Natural killer cell (primary cell): ENCODE data around the gene MIOX. TPM values are rescaled to one million over a fixed set of nuclear protein-coding genes. Genes with fewer than 3 reads are reported as not detected.

ENCODE experiments used
- ATAC-seq, 3 donors: fragments of 150-1000 bp in 2 of 3; fragments of 200-7000 bp in 1 of 3; cut with Tn5 transposase; 1 replicate in 1 of 3; 2 replicates in 2 of 3; pipeline ENCODE4 v1.10.0; 2021; ENCODE audit warnings: mild to moderate bottlenecking in 2 of 3, moderate library complexity in 2 of 3
- DNase-seq, 2 donors: peaks; one replicate each; pipeline versions ENCODE4 v3.0.0 to v3.0.0-alpha.2; 2013 to 2021; ENCODE audit warnings: mixed read lengths in 1 of 2
- H3K27ac ChIP-seq: one replicate; pipeline ENCODE4 v1.5.1; 2013; ENCODE audit warnings: mild to moderate bottlenecking, low read length
- H3K27me3 ChIP-seq: one replicate; pipeline ENCODE4 v1.6.1; 2013; ENCODE audit warnings: low read length; ENCODE audit not compliant: control insufficient read depth, insufficient read depth
- H3K36me3 ChIP-seq: one replicate; pipeline ENCODE4 v1.6.1; 2013; ENCODE audit warnings: low read length; ENCODE audit not compliant: control insufficient read depth, insufficient read depth
- H3K4me1 ChIP-seq: one replicate; pipeline ENCODE4 v1.6.1; 2013; ENCODE audit warnings: low read length; ENCODE audit not compliant: control insufficient read depth, insufficient read depth
- H3K4me3 ChIP-seq: one replicate; pipeline ENCODE4 v1.5.1; 2013; ENCODE audit warnings: low read length
- H3K9me3 ChIP-seq: one replicate; pipeline ENCODE4 v1.6.1; 2013; ENCODE audit warnings: low read length; ENCODE audit not compliant: control insufficient read depth, insufficient read depth
- H3K27ac Mint-ChIP-seq, 2 donors: one replicate each; pipeline ENCODE4 v1.8.0; 2022; ENCODE audit warnings: mild to moderate bottlenecking in 2 of 2, mixed read lengths in 2 of 2, moderate library complexity in 1 of 2
- H3K27me3 Mint-ChIP-seq, 2 donors: one replicate each; pipeline ENCODE4 v1.8.0; 2022; ENCODE audit warnings: low read depth in 2 of 2, mixed read lengths in 2 of 2
- H3K36me3 Mint-ChIP-seq: one replicate; pipeline ENCODE4 v1.8.0; 2022; ENCODE audit warnings: mixed read lengths
- H3K4me1 Mint-ChIP-seq, 2 donors: one replicate each; pipeline ENCODE4 v1.8.0; 2022; ENCODE audit warnings: mixed read lengths in 2 of 2
- H3K4me3 Mint-ChIP-seq: one replicate; pipeline ENCODE4 v1.8.0; 2022; ENCODE audit warnings: mild to moderate bottlenecking, moderate library complexity, mixed read lengths
- H3K9me3 Mint-ChIP-seq, 2 donors: one replicate each; pipeline ENCODE4 v1.8.0; 2022; ENCODE audit warnings: mixed read lengths in 2 of 2
- WGBS: methylation state at CpG from one replicate; pipeline ENCODE4 v1.1.7; 2013; ENCODE audit warnings: missing lambda C conversion rate; ENCODE audit not compliant: insufficient coverage; 5-methylcytosine and 5-hydroxymethylcytosine counted together
- intact Hi-C: fragments of 100-400 bp; cut with micrococcal nuclease; formaldehyde crosslinking; loops from one replicate; pipeline ENCODE4 v1.14.2; 2022
- total RNA-seq, 4 donors: library from RNA; stranded (reverse); fragments of 120-200 nt in 1 of 4; gene quantifications; one replicate each; pipeline versions ENCODE4 v1.2.3 to v1.2.4, GENCODE V29; 2013 to 2022
- TF ChIP-seq, protein P1 (sequence below): fragments of 200-600 bp; IDR thresholded peaks from one replicate; pipeline ENCODE4 v1.8.0; 2022; ENCODE audit warnings: antibody characterized with exemption

The MIOX gene
- total RNA-seq, 3 donors from 2014 or later (not counting 1 experiment from before 2014, with no cell fraction given) = 0.23 TPM; not detected in 2

GRCh38 chr22:50505776-50506610, 19.3 kb downstream of the MIOX start:
- Mint-ChIP-seq H3K9me3 (no peaks in the 10 kb centered on the region), H3K27ac (no peak overlapping the region), H3K4me3 (peak overlapping the region; percentile 42), H3K27me3 (no peaks in the 10 kb centered on the region), H3K4me1 (peaks cover 11 to 31% of the 10 kb centered on the region in 2 donors), H3K36me3 (no peaks in the 10 kb centered on the region)
- Histone ChIP-seq H3K4me3 (no peak overlapping the region), H3K9me3 (no peaks in the 10 kb centered on the region), H3K27me3 (no peaks in the 10 kb centered on the region), H3K4me1 (peaks cover 26% of the 10 kb centered on the region), H3K27ac (no peak overlapping the region), H3K36me3 (peaks cover 26% of the 10 kb centered on the region)
- TF ChIP-seq, protein P1, sequence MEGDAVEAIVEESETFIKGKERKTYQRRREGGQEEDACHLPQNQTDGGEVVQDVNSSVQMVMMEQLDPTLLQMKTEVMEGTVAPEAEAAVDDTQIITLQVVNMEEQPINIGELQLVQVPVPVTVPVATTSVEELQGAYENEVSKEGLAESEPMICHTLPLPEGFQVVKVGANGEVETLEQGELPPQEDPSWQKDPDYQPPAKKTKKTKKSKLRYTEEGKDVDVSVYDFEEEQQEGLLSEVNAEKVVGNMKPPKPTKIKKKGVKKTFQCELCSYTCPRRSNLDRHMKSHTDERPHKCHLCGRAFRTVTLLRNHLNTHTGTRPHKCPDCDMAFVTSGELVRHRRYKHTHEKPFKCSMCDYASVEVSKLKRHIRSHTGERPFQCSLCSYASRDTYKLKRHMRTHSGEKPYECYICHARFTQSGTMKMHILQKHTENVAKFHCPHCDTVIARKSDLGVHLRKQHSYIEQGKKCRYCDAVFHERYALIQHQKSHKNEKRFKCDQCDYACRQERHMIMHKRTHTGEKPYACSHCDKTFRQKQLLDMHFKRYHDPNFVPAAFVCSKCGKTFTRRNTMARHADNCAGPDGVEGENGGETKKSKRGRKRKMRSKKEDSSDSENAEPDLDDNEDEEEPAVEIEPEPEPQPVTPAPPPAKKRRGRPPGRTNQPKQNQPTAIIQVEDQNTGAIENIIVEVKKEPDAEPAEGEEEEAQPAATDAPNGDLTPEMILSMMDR = no peak
- intact Hi-C loops = loop anchor here (5.0 kb wide), 3 partner anchors 34 to 76 kb away; partner anchors contain the start of genes CHKB and SYCE3
- ATAC-seq = no peak
- 96% methylated on average over 41 of the region's 41 CpGs for WGBS
- no peak for DNase-seq

GRCh38 chr22:50506611-50507420, 20.2 kb downstream of the MIOX start:
- TF ChIP-seq, protein P1 = no peak
- H3K4me1 Mint-ChIP-seq = peaks cover 11 to 31% of the 10 kb centered on the region in 2 donors
- WGBS = 54% methylated on average over 20 of the region's 21 CpGs
- no peak for ATAC-seq
- Histone ChIP-seq H3K27ac (peak overlapping the region; percentile 84), H3K4me3 (peak overlapping the region; percentile 76), H3K9me3 (no peaks in the 10 kb centered on the region), H3K36me3 (peaks cover 26% of the 10 kb centered on the region), H3K4me1 (peaks cover 26% of the 10 kb centered on the region), H3K27me3 (no peaks in the 10 kb centered on the region)
- H3K9me3 Mint-ChIP-seq = no peaks in the 10 kb centered on the region
- H3K27me3 Mint-ChIP-seq = no peaks in the 10 kb centered on the region
- no peaks in the 10 kb centered on the region for H3K36me3 Mint-ChIP-seq
- peak overlapping the region; percentile 90 to 96 for H3K27ac Mint-ChIP-seq
- H3K4me3 Mint-ChIP-seq = peak overlapping the region; percentile 88
- intact Hi-C loops = loop anchor here (5.0 kb wide), 3 partner anchors 35 to 75 kb away; partner anchors contain the start of genes CHKB and SYCE3
- DNase-seq = peak in 1 of 2 donors; percentile 29

GRCh38 chr22:50507421-50507990, 20.8 kb downstream of the MIOX start, which contains the start of gene LMF2:
TSS of gene LMF2 (minus strand) at chr22:50507702. CDS start at chr22:50507675, 27 bp downstream.
- H3K27ac Mint-ChIP-seq = peak within 1 kb of the TSS; percentile 90 to 96
- no peaks in the 10 kb centered on the region for H3K9me3 ChIP-seq
- H3K4me3 ChIP-seq = peak within 1 kb of the TSS; percentile 85
- H3K36me3 Mint-ChIP-seq = no peaks in the 10 kb centered on the region
- peak in 1 of 2 donors; percentile 87 for DNase-seq
- TF ChIP-seq, protein P1 = no peak
- H3K4me1 ChIP-seq = peaks cover 26% of the 10 kb centered on the region
- intact Hi-C loops = loop anchor here (5.0 kb wide), 3 partner anchors 35 to 75 kb away; partner anchors contain the start of genes CHKB and SYCE3
- peak within 1 kb of the TSS; percentile 94 for H3K27ac ChIP-seq
- H3K9me3 Mint-ChIP-seq = no peaks in the 10 kb centered on the region
- H3K27me3 ChIP-seq = no peaks in the 10 kb centered on the region
- peak within 1 kb of the TSS; percentile 88 for H3K4me3 Mint-ChIP-seq
- peak; percentile 73 to 86 (median 76) for ATAC-seq
- WGBS = under 1% methylated on average over 38 of the region's 62 CpGs
- peaks cover 26% of the 10 kb centered on the region for H3K36me3 ChIP-seq
- H3K27me3 Mint-ChIP-seq = no peaks in the 10 kb centered on the region
- H3K4me1 Mint-ChIP-seq = peaks cover 16 to 31% of the 10 kb centered on the region in 2 donors
